ENCODE results near the gene KIAA0753. TPM values are rescaled to one million over a fixed set of nuclear protein-coding genes. Genes with fewer than 3 reads are reported as not detected.
A peak's percentile ranks its signal among the peaks of the same experiment; 100 is the strongest.

KIAA0753 gene
- total RNA-seq (2014; rRNA removed; shearing (Covaris generic)) = 7.4 and 8.5 TPM in 2 replicates

- DNase-seq (ENCODE audit: low spot score) = peak; percentile 79
These were observed at the start of gene KIAA0753, which contains the start of gene TXNDC17 for GRCh38 chr17:6640536-6641246. TSS of gene KIAA0753 (minus strand) at chr17:6640711. CDS start at chr17:6635103, 5,608 bp downstream. TSS of gene TXNDC17 (plus strand) at chr17:6641060. CDS start at chr17:6641083, 23 bp downstream.

GRCh38 chr17:6688944-6689343, 48.4 kb upstream of the KIAA0753 start:
- DNase-seq (ENCODE audit: low spot score) = no peak

- DNase-seq (ENCODE audit: low spot score) = no peak
These were observed 45.5 kb upstream of the KIAA0753 start for GRCh38 chr17:6686026-6686425.

GRCh38 chr17:6684881-6685767, 44.6 kb upstream of the KIAA0753 start:
- no peak for DNase-seq (ENCODE audit: low spot score)

- DNase-seq (ENCODE audit: low spot score) = no peak
These were observed 43.9 kb upstream of the KIAA0753 start for GRCh38 chr17:6684460-6684783.

- no peak for DNase-seq (ENCODE audit: low spot score)
These were observed 43.4 kb upstream of the KIAA0753 start for GRCh38 chr17:6683730-6684459.

- DNase-seq (ENCODE audit: low spot score) = no peak
These were observed 42.7 kb upstream of the KIAA0753 start for GRCh38 chr17:6683081-6683684.

GRCh38 chr17:6682339-6682738, 41.8 kb upstream of the KIAA0753 start:
- no peak for DNase-seq (ENCODE audit: low spot score)

- DNase-seq (ENCODE audit: low spot score) = no peak
These were observed 41.2 kb upstream of the KIAA0753 start for GRCh38 chr17:6681671-6682070.

- DNase-seq (ENCODE audit: low spot score) = no peak
These were observed 40.7 kb upstream of the KIAA0753 start for GRCh38 chr17:6681176-6681575.

- DNase-seq (ENCODE audit: low spot score) = no peak
These were observed 38.7 kb upstream of the KIAA0753 start for GRCh38 chr17:6679241-6679640.

GRCh38 chr17:6677946-6678345, 37.4 kb upstream of the KIAA0753 start:
- no peak for DNase-seq (ENCODE audit: low spot score)

GRCh38 chr17:6677158-6677831, 36.8 kb upstream of the KIAA0753 start:
- DNase-seq (ENCODE audit: low spot score) = no peak

- DNase-seq (ENCODE audit: low spot score) = no peak
These were observed 36.3 kb upstream of the KIAA0753 start for GRCh38 chr17:6676802-6677157.

- no peak for DNase-seq (ENCODE audit: low spot score)
These were observed 34.8 kb upstream of the KIAA0753 start for GRCh38 chr17:6675201-6675825.

- DNase-seq (ENCODE audit: low spot score) = no peak
These were observed 34.1 kb upstream of the KIAA0753 start for GRCh38 chr17:6674586-6674985.

GRCh38 chr17:6671431-6671830, 30.9 kb upstream of the KIAA0753 start:
- no peak for DNase-seq (ENCODE audit: low spot score)

- no peak for DNase-seq (ENCODE audit: low spot score)
These were observed 30.5 kb upstream of the KIAA0753 start for GRCh38 chr17:6670999-6671398.

- no peak for DNase-seq (ENCODE audit: low spot score)
These were observed 30.1 kb upstream of the KIAA0753 start for GRCh38 chr17:6670571-6670970.

GRCh38 chr17:6669479-6670212, 29.1 kb upstream of the KIAA0753 start:
- DNase-seq (ENCODE audit: low spot score) = no peak

Data from HT-29 (cell line).